Activated CD8-positive, alpha-beta T cell treated with anti-CD3 and anti-CD28 coated beads for 36 hours (primary cell): ENCODE data around the gene DHFR. TPM values are rescaled to one million over a fixed set of nuclear protein-coding genes. Genes with fewer than 3 reads are reported as not detected.

ENCODE experiments used
- ATAC-seq: fragments of 200-7000 bp; cut with Tn5 transposase; one replicate; pipeline ENCODE4 v1.10.0; 2021; ENCODE audit warnings: mild to moderate bottlenecking, moderate library complexity
- CTCF ChIA-PET: fragments of 350-600 bp; sonication (Branson Sonifier 250); formaldehyde crosslinking; loops from one replicate; lab custom pipeline; 2021; ENCODE audit warnings: antibody characterized with exemption; lab: Charles Lee
- POLR2A ChIA-PET: fragments of 350-600 bp; sonication (Branson Sonifier 250); formaldehyde crosslinking; loops from one replicate; lab custom pipeline; 2021; ENCODE audit warnings: antibody characterized with exemption; lab: Charles Lee
- DNase-seq: peaks from one replicate; pipeline ENCODE4 v3.0.0-alpha.2; 2020
- H3K27ac Mint-ChIP-seq: one replicate; pipeline ENCODE4 v1.8.0; 2021; ENCODE audit warnings: mild to moderate bottlenecking, mixed read lengths
- H3K27me3 Mint-ChIP-seq: one replicate; pipeline ENCODE4 v1.8.0; 2021; ENCODE audit warnings: mixed read lengths
- H3K36me3 Mint-ChIP-seq: one replicate; pipeline ENCODE4 v1.8.0; 2021; ENCODE audit warnings: low read depth, mixed read lengths
- H3K4me1 Mint-ChIP-seq: one replicate; pipeline ENCODE4 v1.8.0; 2021; ENCODE audit warnings: low read depth, mixed read lengths
- H3K4me3 Mint-ChIP-seq: one replicate; pipeline ENCODE4 v1.8.0; 2021; ENCODE audit warnings: mild to moderate bottlenecking, moderate library complexity, mixed read lengths
- H3K9me3 Mint-ChIP-seq: one replicate; pipeline ENCODE4 v1.8.0; 2021; ENCODE audit warnings: mixed read lengths
- CTCF ChIP-seq: fragments of 200-600 bp; IDR thresholded peaks from one replicate; pipeline ENCODE4 v1.8.0; 2022; ENCODE audit warnings: antibody characterized with exemption, mild to moderate bottlenecking
- intact Hi-C: fragments of 100-400 bp; cut with micrococcal nuclease; formaldehyde crosslinking; loops from one replicate; pipeline ENCODE4 v1.10.0; 2022
- total RNA-seq, 2 experiments: library from RNA; stranded (reverse); gene quantifications; one replicate each; pipeline ENCODE4 v1.2.3, GENCODE V29; 2021

The DHFR gene
- total RNA-seq, 2 experiments from 2014 or later: 107 to 109 TPM

- ChIA-PET CTCF (no interaction called here), POLR2A (no interaction called here)
- no peak for TF ChIP-seq CTCF
- Mint-ChIP-seq H3K36me3 (no peaks in the 10 kb centered on the region), H3K4me1 (no peaks in the 10 kb centered on the region), H3K9me3 (no peaks in the 10 kb centered on the region), H3K27me3 (peaks cover 20% of the 10 kb centered on the region), H3K27ac (no peak overlapping the region), H3K4me3 (no peak overlapping the region)
- intact Hi-C loops: no loop called here
- DNase-seq (no peak), ATAC-seq (no peak)
These were observed 75.7 kb downstream of the DHFR start for GRCh38 chr5:80579050-80579449.

- ATAC-seq (no peak), DNase-seq (no peak)
- intact Hi-C loops: no loop called here
- ChIA-PET POLR2A (interaction anchor here (0.5 kb wide), 1 partner anchor 105 kb away, joined by 3 read pairs; no protein-coding TSS in a partner anchor), CTCF (no interaction called here)
- H3K4me3 Mint-ChIP-seq: no peak overlapping the region
- H3K4me1 Mint-ChIP-seq: no peaks in the 10 kb centered on the region
- no peaks in the 10 kb centered on the region for H3K36me3 Mint-ChIP-seq
- peaks cover 29% of the 10 kb centered on the region for H3K27me3 Mint-ChIP-seq
- no peaks in the 10 kb centered on the region for H3K9me3 Mint-ChIP-seq
- no peak overlapping the region for H3K27ac Mint-ChIP-seq
- no peak for TF ChIP-seq CTCF
These were observed 77.1 kb downstream of the DHFR start for GRCh38 chr5:80577707-80578106.

- Mint-ChIP-seq H3K4me3 (no peak overlapping the region), H3K36me3 (no peaks in the 10 kb centered on the region), H3K27me3 (peaks cover 40% of the 10 kb centered on the region), H3K9me3 (no peaks in the 10 kb centered on the region), H3K4me1 (no peaks in the 10 kb centered on the region), H3K27ac (no peak overlapping the region)
- TF ChIP-seq CTCF: no peak
- intact Hi-C loops: no loop called here
- DNase-seq: no peak
- no peak for ATAC-seq
- CTCF ChIA-PET: no interaction called here
- POLR2A ChIA-PET: interaction anchor here (1.1 kb wide), 1 partner anchor 13 kb away, joined by 4 read pairs; no protein-coding TSS in a partner anchor
These were observed 78.4 kb downstream of the DHFR start for GRCh38 chr5:80576383-80576782.

Other genes with a start within 250 kb of the DHFR start
- gene ZFYVE16, start 246.9 kb downstream of the DHFR start, total RNA-seq: 1 to 10 TPM; 5.9 to 6.7 TPM
- gene FAM151B, start 166.9 kb downstream of the DHFR start, total RNA-seq: under 1 TPM in 1 of 2 experiments, not detected in 1; 0.25 TPM
- gene ANKRD34B, start 84.7 kb downstream of the DHFR start, total RNA-seq: not detected
- 10 to 100 TPM; 23.0 to 23.4 TPM for gene MSH3, start 331 bp downstream of the DHFR start, total RNA-seq